Stimulated activated CD4-positive, alpha-beta T cell treated with anti-CD3 and anti-CD28 coated beads, Interleukin-2, amount 100 ng/mL, for 24 hours (primary cell): ENCODE data around the gene P2RY8.

Experiments used
- DNase-seq, 2 donors: peaks; one replicate each; pipeline ENCODE4 v3.0.0-alpha.2; 2020

Gene P2RY8

DNA sequence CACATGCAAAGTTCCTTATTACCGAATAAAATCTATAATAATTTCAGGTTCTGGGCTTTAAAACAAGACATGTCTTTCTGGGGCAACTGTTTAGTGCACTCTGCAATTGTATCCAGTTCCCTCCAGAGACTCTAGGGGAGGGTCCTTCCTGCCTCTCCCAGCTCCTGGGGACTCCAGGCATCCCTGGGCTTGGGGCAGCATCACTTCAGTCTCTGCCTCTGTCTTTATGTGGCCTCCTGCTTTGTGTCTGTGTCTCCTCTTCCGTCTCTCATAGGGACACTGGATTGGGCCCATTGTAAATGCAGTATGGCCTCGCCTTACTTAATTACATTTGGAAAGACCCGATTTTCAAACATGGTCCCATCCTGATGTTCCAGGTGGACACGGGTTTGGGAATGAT is 73.4 kb downstream of the P2RY8 start:
- no peak for DNase-seq

DNA sequence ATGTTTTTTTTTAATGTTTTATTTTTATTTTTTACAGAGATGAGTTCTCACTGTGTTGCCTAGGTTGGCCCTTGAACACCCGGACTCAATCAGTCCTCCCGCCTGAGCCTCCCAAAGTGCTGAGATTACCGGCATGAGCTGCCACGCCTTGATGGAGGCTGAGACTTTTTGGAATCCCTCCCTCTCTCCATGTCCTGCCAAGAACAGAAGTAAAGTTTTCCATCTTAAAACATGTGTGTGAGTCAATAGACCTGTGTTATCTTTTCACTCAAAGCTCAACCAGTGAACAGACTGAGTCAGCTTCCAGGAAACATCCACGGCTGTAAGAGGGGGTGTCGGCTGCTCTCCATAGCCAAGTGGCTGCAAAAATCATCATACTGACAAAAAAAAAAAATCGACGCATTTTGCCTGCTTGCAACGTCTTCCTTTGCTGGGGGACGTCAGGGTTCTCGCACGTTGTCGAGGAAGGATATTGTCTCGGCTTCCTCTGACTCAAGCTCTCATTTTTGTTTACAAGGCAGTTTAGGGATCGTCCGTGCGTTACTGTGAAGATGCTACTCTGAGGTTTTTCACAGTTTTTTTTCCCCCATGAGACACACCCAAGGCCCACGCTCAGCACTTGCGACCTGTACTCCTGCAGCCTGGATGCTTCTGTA is 74.3 kb downstream of the P2RY8 start:
- DNase-seq, result peak; percentile 66 to 76

DNA sequence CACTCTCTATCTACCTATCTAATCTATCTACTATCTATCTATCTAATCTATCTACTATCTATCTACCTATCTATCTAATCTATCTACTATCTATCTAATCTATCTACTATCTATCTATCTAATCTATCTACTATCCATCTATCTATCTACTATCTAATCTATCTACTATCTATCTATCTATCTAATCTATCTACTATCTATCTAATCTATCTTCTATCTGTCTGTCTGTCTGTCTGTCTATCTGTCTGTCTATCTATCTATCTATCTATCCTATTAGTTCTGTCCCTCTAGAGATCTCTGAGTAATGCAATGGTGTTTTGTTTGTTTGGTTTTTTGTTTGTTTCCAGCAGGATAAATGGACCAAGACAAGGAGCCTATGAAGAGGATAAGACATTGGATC is 74.9 kb downstream of the P2RY8 start:
- no peak for DNase-seq

DNA sequence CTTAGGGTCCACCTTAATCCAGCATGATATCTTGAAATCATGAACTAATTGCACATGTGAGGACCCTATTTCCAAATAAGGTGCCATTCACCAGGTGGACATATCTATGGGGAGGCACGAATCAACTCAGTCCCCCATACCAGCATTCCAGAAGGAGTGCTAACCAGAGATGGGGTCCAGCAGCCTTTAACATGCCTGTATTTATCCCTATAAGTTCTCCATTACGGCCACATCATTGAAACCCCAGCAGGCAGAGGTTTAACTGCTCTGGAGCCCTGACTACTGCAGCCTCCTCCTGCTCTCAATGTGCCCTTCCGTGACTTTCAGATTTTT is 81.1 kb downstream of the P2RY8 start:
- DNase-seq, result peak in 1 of 2 donors; percentile 12

DNA sequence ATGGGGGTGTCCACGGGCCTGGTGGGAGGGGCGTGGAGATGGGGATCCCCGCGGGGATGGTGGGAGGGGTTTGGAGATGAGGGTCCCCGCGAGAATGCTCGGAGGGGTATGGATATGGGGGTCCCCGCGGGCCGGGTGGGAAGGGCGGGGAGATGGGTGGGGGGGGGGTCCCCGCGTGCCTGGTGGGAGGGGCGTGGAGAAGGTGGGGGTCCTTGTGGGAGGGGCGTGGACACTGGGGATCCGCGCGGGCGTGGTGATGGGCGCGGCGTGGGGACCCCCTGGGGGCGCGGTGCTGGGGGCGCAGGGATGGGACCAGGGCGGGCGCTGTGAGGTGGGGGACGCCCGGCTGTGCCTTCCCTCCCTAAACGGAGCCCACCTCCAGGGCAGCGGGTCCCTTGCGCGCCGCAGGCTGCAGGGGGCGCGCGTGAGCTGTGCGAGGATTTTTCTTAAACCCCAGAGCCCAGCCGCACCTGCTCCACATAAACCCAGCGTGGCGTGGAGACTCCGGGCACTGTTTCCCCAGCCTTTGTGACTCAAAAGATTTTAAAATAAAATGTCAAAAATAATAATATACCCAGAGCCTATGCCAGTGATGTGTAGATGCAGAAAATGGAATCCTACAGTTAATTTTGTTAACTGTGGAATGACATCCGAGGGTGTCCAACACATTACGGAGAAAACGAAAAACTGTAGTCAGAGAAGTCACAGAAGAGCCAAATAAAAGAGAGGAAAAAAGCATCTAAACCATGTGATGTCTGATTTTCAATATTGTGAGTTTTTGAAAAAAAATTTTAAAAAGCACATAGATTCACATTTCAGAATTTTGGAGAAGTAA is 82.8 kb downstream of the P2RY8 start:
- DNase-seq, result peak; percentile 96 to 97

DNA sequence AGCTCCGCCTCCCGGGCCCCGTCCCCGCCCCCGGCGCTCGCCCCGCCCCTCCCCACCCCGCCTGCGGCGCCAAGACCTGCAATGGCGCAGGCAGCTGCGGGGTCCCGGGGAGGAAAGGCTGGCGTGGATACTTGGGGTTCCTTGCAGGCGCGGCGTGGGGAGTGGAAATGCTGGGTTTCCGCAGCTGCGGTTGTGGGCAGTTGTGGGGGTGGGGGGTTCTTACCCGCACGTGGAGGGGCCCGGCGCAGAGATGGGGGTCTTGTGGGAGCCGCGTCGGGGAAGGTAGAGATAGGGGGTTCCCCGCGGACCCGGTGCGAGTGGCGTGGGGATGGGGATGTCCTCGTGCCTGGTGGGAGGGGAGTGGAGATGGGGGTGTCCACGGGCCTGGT is 83.6 kb downstream of the P2RY8 start:
- no peak for DNase-seq

DNA sequence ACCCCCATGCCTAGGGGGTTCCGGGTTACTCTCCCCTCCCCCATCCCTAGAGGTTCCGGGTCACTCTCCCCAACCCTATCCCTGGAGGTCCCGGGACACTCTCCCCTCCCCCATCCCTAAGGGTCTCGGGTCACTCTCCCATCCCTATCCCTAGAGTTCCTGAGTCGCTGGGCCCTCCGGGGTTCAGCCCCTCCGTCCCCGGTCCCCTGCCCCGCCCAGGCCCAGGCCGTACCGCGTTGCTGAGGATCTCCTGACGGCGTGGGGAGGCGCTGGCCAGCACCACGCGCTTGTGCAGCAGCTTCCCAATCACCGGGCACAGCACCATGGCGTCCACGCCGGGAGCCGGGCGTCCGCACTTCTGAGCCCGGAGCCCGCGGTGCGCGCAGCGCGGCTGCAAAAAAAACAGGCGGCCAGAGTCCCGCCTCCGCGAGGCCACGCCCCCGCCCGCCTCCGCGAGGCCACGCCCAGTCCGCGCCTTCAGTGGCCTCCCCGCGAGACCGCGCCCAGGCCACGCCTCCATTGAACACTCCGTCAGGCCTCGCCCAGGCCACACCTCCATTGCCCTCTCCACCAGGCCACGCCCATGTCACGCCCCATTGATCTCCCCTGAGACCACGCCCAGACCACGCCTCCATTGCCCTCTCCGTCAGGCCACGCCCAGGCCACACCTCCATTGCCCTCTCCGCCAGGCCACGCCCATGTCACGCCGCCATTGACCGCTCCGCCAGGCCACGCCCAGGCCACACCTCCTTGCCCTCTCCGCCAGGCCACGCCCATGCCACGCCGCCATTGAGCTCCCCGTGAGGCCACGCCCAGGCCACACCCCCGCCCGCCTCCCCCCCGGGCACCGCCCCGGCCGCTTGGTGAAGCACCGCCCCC is 84.2 kb downstream of the P2RY8 start, which contains the start of gene ASMTL:
ASMTL (minus strand) TSS at position 394 of the 879 bp plus-strand sequence; CDS start at position 325, 69 bp downstream.
- peak; percentile 100 for DNase-seq

DNA sequence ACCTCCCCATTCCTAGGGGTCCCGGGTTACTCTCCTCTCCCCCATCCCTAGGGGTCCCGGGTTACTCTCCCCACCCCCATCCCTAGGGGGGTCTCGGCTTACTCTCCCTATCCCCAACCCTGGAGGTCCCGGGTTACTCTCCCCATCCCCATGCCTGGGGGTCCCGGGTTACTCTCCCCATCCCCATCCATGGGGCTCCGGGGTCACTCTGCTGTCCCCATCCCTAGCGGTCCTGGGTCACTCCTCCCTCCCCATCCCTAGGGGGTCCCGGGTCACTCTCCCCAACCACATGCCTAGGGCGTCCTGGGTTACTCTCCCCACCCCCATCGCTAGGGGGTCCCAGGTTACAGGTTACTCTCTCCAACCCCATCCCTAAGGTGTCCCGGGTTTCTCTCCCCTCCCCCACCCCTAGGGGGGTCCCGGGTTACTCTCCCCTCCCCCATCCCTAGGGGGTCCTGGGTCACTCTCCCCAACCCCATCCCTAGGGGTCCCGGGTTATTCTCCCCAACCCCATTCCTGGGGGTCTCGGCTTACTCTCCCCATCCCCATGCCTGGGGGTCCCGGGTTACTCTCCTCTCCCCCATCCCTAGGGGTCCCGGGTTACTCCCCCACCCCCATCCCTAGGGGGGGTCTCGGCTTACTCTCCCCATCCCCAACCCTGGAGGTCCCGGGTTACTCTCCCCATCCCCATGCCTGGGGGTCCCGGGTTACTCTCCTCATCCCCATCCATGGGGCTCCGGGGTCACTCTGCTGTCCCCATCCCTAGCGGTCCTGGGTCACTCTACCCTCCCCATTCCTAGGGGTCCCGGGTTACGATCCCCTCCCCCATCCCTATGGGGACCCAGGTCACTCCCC is 85.1 kb downstream of the P2RY8 start:
- no peak for DNase-seq

DNA sequence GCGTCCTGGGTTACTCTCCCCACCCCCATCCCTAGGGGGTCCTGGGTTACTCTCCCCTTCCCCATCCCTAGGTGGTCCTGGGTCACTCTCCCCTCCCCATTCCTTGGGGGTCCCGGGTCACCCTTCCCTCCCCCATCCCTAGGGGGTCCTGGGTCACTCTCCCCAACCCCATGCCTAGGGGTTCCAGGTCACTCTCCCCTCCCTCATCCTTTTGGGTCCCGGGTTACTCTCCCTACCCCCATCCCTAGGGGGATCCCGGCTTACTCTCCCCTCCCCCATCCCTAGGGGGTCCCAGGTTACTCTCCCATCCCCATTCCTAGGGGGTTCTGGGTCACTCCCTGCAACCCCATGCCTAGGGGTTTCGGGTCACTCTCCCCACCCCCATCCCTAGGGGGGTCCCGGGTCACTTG is 85.7 kb downstream of the P2RY8 start:
- DNase-seq, result no peak

DNA sequence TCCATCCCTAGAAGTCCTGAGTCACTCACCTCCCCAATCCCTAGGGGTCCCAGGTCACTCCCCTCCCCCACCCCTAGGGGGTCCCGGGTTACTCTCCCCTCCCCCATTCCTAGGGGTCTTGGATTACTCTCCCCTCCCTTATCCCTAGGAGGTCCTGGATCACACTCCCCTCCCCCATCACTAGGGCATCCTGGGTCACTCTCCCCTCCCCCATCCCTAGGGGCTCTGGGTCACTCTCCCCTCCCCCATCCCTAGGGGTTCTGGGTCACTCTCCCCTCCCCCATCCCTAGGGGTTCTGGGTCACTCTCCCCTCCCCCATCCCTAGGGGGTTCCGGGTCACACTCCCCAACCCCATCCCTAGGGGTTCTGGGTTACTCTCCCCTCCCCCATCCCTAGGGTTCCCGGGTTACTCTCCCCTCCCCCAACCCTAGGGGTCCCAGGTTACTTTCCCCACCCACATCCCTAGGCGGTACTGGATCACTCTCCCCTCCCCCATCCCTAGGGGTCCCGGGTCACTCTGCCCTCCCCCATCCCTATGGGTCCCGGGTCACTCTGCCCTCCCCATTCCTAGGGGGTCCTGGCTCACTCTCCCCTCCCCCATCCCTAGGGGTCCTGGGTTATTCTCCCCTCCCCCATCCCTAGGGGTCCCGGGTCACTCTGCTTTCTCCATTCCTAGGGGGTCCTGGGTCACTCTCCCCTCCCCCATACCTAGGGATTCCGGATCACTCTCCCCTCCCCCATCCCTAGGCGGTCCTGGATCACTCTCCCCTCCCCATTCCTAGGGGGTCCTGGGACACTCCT is 86.4 kb downstream of the P2RY8 start:
- no peak for DNase-seq

DNA sequence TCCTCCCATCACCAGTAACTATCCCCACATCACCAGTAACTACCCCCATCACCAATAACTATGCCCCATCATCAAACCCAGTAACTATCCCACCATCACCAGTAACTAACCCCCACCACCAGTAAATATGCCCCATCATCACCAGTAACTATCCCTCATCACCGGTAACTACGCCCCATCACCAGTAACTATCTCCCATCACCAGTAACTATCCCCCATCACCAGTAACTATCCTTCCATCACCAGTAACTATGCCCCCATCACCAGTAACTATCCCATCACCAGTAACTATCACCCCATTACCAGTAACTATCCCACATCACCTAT is 87.2 kb downstream of the P2RY8 start:
- peak in 1 of 2 donors; percentile 5 for DNase-seq

DNA sequence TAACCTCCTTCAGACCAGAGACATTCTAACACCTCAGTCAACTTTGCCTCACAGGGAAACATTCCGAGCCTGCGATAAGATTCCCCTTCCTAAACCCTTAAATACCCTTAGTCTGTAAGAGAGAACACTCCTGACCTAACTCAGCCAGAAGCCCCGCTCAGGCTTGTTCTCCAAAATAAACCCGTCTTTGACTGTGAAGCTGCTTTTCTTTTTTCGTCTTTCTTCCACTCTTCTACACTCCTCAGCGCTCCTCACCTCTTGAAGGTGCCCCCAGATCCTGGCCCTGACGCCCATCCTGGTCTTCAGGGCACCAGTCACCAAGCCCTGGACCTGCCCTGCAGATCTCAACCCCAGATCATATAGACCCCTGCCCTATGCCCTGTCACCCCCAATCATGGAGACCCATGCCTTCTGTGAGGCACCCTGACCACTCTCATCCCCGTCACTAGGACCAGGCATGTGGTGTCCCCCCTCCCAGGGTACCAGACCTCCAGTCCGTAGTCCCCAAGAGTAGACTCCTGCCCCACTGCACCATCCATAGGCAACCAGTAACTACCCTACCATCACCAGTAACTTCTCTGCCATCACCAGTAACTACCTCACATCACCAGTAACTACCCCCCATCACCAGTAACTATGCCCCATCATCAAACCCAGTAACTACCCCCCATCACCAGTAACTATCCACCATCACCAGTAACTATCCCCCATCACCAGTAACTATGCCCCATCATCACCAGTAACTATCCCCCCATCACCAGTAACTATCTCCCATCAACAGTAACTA is 87.8 kb downstream of the P2RY8 start:
- peak in 1 of 2 donors; percentile 13 for DNase-seq

DNA sequence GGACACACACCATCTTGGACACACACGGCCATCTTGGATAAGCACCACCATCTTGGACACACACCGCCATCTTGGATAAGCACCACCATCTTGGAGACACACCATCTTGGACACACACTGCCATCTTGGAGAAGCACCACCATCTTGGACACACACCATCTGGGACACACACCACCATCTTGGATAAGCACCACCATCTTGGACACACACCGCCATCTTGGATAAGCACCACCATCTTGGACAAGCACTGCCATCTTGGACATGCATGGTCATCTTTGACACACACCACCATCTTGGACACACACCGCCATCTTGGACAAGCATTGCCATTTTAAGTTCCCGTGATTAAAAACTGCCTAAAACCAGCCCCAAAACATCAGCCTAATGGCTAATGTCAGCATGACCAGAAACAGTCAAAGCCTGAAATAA is 88.4 kb downstream of the P2RY8 start:
- DNase-seq, result peak in 1 of 2 donors; percentile 8

DNA sequence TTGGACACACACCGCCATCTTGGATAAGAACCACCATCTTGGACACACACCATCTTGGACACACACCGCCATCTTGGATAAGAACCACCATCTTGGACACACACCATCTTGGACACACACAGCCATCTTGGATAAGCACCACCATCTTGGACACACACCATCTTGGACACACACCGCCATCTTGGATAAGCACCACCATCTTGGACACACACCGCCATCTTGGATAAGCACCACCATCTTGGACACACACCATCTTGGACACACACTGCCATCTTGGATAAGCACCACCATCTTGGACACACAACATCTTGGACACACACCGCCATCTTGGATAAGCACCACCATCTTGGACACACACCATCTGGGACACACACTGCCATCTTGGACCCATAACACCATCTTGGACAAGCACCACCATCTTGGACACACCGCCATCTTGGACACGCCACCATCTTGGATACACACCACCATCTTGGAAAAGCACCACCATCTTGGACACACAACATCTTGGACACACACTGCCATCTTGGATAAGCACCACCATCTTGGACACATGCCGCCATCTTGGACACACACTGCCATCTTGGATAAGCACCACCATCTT is 88.9 kb downstream of the P2RY8 start:
- DNase-seq, result peak in 1 of 2 donors; percentile 15

DNA sequence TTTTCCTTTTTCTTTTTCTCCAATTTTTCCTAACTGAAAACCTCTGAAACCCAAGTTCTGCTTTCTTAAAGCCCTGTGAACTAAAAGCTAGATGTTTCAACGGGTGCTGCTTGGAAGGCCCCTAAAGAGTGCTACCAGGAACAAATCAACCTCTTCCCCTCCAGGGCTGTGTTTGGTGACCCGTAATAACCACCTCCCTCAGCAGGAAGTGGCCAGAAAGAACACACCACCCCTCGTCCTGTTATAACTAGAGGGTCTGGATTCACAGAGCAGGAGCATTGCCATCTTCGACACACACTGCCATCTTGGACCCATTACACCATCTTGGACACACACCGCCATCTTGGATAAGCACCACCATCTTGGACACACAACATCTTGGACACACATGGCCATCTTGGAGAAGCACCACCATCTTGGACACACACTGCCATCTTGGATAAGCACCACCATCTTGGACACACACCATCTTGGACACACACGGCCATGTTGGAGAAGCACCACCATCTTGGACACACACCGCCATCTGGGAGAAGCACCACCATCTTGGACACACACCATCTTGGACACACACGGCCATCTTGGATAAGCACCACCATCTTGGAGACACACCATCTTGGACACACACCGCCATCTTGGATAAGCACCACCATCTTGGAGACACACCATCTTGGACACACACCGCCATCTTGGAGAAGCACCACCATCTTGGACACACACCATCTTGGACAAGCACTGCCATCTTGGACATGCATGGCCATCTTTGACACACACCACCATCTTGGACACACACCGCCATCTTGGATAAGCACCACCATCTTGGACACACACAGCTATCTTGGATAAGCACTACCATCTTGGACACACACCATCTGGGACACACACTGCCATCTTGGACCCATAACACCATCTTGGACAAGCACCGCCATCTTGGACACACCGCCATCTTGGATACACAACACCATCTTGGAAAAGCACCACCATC is 89.7 kb downstream of the P2RY8 start:
- peak in 1 of 2 donors; percentile 15 for DNase-seq

DNA sequence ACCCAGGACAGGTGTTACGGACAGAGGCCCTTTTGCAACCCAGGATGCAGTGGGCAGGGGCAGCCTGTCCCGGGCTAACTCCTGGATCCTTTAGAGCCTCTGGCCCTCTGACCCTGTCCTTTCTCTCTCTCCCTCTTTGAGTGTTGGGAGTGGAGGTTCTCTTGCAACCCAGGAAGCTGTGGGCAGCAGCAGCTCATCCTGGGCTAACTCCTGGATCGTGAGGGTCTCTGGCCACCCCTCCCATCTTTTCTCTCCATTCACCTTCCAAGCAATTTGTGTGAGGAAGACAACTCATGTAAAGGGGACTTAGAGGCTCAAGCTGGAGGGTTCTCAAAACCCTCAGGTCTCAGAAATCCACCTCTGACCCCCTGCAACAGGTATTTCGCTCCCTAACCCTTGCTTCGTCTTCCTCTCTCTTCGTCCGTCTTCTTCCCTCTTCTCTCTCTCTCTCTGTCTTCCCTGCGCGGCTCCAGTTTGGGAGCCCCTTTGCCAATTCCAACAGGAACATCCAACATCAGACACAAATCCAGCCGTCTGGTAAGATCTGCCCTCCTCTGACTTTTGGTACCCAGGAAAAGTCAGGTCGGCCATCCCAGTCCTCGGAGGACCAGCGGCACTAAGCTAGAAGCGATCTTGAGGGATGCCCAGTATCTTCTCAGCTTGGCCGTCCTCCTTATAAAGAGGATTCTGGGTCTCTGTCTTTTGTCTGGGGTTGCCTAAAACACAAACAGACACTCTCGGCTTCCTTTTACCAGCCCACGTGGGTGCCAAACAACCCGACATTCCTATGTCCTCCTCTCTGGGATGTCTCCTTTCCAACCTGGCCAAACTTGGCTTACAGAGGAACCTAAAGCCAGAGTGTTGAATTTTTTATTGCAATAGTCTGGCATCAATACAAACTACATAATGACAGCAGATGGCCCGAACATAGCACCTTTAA is 92.2 kb downstream of the P2RY8 start:
- peak in 1 of 2 donors; percentile 11 for DNase-seq

DNA sequence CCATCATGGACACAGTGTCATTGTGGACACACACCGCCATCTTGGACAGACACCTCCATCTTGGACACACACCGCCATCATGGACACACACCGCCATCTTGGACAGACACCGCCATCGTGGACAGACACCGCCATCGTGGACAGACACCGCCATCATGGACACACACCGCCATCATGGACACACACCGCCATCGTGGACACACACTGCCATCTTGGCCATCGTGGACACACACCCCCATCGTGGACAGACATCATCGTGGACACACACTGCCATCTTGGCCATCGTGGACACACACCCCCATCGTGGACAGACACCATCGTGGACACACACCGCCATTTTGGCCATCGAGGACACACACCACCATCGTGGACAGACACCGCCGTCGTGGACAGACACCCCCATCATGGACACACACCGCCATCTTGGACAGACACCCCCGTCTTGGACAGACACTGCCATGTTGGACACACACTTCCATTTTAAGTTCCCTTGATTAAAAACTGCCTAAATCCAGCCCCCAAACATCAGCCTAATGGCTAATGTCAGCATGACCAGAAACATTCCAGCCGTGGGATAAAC is 93.4 kb downstream of the P2RY8 start:
- no peak for DNase-seq
